Measurements from ENCODE around the gene C16orf74.

Gene C16orf74

DNA sequence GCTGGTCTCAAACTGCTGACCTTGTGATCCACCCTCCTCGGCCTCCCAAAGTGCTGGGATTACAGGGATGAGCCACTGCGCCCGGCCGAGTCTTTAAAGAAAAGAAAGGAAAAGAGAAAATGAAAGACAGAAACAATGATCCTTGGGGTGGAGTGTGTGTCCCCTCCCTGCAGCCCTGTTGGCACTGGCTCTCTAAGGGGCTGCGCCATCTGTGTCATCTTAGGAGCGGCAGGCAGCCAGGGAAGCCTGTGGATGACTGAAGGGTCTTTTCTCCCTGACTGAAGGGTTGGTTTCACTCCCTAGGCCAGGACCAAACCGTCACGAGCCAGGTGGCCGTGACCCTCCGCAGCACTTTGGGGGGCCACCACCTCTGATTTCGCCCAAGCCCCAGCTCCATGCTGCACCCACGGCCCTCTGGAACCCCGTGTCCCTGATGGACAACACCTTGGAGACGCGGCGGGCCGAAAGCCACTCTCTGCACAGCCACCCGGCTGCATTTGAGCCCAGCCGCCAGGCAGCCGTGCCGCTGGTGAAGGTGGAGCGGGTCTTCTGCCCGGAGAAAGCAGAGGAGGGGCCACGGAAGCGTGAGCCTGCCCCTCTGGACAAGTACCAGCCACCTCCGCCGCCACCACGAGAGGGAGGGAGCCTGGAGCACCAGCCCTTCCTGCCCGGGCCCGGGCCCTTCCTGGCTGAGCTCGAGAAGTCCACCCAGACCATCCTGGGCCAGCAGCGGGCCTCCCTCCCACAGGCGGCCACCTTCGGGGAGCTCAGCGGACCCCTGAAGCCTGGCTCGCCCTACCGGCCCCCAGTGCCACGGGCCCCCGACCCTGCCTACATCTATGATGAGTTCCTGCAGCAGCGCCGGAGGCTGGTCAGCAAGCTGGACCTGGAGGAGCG is 89.8 kb downstream of the C16orf74 start:
- Mint-ChIP-seq H3K9me3 (no peaks in the 10 kb centered on the region), H3K27ac (no peak overlapping the region), H3K27me3 (no peaks in the 10 kb centered on the region), H3K36me3 (ENCODE audit: low read depth) (peaks cover 37% of the 10 kb centered on the region), H3K4me1 (ENCODE audit: low read depth) (no peaks in the 10 kb centered on the region), H3K4me3 (no peak overlapping the region)

DNA sequence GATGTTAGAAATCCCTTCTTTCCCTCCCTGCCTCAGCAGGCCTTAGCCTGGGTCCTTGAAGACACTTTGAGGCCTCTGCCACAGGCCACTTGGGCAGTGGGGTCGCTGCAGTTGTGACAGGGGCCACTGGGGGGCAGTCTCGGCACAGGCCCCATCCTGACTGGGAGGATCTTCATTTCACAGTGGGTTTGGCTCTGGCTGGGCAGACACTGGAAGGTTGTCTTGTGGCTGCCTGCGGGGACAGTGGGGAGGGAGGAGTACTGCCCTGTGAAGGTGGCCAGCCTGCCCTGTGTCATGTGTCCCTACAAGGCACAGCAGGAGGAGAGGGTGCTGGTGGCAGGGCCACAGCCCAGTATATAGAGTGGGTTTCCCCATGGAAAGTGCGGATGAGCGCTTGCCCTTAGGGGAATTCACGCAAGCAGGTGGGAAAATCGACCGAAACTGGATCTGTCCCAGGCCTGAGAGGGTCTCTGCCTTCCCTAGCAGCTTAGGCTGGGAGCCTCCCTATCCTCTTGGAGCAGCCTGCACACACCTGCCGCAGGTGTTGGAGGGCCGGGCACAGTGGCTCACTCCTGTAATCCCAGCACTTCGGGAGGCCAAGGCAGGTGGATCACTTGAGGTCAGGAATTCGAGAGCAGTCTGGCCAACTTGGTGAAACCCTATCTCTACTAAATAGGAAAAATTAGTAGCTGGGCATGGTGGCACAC is 90.9 kb downstream of the C16orf74 start:
- Mint-ChIP-seq H3K4me3 (no peak overlapping the region), H3K36me3 (ENCODE audit: low read depth) (peaks cover 33% of the 10 kb centered on the region), H3K27ac (peak overlapping the region; percentile 7), H3K9me3 (no peaks in the 10 kb centered on the region), H3K27me3 (no peaks in the 10 kb centered on the region), H3K4me1 (ENCODE audit: low read depth) (no peaks in the 10 kb centered on the region)

DNA sequence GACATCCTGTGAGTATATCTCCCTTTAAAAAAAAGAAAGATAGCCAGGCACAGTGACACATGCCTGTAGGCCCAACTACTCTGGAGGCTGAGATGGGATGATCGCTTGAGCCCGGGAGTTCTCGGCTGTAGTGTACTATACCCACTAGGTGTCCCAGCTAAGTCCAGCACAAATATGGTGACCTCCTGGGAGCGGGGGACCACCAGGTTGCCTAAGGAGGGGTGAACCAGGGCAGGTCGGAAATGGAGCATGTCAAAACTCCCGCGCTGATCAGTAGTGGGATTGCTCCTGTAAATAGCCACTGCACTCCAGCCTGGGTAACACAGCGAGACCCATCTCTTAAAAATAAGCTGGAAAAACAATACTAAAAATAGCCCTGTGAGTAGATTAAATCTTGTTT is 91.6 kb downstream of the C16orf74 start:
- H3K9me3 Mint-ChIP-seq: no peaks in the 10 kb centered on the region
- peaks cover 30% of the 10 kb centered on the region for H3K36me3 Mint-ChIP-seq (ENCODE audit: low read depth)
- H3K27ac Mint-ChIP-seq: peak overlapping the region; percentile 7
- no peaks in the 10 kb centered on the region for H3K27me3 Mint-ChIP-seq
- H3K4me1 Mint-ChIP-seq (ENCODE audit: low read depth): no peaks in the 10 kb centered on the region
- H3K4me3 Mint-ChIP-seq: no peak overlapping the region

DNA sequence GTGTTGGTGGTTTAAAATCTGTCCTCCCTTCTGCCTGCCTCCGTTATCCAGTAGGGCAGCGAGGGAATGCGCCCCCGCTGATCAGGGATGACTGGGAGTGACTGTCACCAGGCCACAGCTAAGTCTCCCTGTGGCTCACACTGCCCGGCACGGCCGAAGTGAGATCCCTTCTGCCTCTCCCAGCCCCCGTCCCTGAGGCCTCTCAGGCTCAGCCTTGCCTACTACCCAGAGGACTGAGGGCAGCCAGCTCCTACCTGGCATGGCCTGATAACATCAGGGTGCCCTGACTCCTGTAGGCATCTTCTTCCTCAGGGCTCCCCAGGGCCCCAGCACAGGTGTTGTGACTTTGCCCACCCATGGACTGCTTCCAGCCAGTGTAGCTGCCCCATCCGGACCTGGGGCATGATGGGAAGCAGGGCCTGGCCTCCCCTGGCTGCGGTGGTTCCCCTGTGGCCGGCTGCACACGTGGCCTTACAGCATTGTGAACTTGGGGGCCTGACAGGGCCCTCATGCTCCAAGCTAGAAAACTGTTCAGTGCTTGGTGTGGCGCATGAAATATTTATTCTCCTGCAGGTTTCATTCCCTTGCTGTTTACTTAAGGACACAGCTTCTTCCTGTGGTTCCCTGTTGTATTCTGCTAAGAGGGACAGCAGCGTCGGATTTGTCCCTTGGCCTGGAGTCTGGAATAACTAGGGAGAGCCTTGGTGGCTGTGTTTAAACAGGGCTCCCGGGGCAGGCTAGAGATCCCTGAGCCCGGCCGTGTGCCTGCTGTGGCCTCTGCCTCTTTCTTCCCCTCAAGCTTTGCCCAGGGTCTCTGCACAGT is 92.2 kb downstream of the C16orf74 start:
- H3K36me3 Mint-ChIP-seq (ENCODE audit: low read depth): peaks cover 28% of the 10 kb centered on the region
- no peak overlapping the region for H3K27ac Mint-ChIP-seq

DNA sequence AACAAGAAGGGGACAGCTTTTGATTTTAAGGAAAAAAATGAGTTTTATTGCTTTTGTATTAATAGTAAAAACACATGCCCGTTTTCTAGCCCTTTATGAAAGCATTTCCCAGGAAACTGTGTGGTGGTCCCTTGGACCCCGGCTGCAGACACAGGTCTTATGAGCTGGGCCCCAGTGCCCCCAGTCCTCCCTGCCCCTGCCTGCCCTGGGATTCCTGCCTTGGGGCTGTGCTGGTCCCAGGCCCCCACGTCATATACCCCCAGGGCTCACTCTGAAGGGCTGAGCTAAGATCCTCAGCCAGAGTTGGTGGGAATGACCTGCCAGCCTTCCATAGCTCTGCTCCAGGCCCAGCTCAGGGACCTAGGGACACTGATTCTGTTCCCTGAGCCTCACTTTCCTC is 92.9 kb downstream of the C16orf74 start:
- peak overlapping the region; percentile 36 for H3K27ac Mint-ChIP-seq
- H3K4me3 Mint-ChIP-seq: no peak overlapping the region
- H3K27me3 Mint-ChIP-seq: no peaks in the 10 kb centered on the region
- peaks cover 23% of the 10 kb centered on the region for H3K36me3 Mint-ChIP-seq (ENCODE audit: low read depth)
- no peaks in the 10 kb centered on the region for H3K9me3 Mint-ChIP-seq
- H3K4me1 Mint-ChIP-seq (ENCODE audit: low read depth): no peaks in the 10 kb centered on the region

More for the DNA sequence above, 92.2 kb downstream of the C16orf74 start:
- Mint-ChIP-seq H3K27me3 (no peaks in the 10 kb centered on the region), H3K4me1 (ENCODE audit: low read depth) (no peaks in the 10 kb centered on the region), H3K4me3 (no peak overlapping the region), H3K9me3 (no peaks in the 10 kb centered on the region)
